AG09309 (cell line): ENCODE measurements around the gene ST7.

Source experiments
- DNase-seq: peaks from one replicate; pipeline ENCODE4 v3.0.0-alpha.2; 2010; ENCODE audit warnings: low read depth
- H3K4me3 ChIP-seq: 2 replicates; pipeline ENCODE4 v1.5.1; 2011; ENCODE audit warnings: mild to moderate bottlenecking, low read depth, low read length, moderate library complexity; ENCODE audit not compliant: control insufficient read depth
- TF ChIP-seq, protein P1 (sequence below): IDR thresholded peaks from 2 replicates; pipeline ENCODE4 v1.5.1; 2011; ENCODE audit warnings: mild to moderate bottlenecking, low read depth, low read length, inconsistent platforms; ENCODE audit not compliant: insufficient read depth, control insufficient read depth; ENCODE audit errors: missing control alignments

The ST7 gene

DNA sequence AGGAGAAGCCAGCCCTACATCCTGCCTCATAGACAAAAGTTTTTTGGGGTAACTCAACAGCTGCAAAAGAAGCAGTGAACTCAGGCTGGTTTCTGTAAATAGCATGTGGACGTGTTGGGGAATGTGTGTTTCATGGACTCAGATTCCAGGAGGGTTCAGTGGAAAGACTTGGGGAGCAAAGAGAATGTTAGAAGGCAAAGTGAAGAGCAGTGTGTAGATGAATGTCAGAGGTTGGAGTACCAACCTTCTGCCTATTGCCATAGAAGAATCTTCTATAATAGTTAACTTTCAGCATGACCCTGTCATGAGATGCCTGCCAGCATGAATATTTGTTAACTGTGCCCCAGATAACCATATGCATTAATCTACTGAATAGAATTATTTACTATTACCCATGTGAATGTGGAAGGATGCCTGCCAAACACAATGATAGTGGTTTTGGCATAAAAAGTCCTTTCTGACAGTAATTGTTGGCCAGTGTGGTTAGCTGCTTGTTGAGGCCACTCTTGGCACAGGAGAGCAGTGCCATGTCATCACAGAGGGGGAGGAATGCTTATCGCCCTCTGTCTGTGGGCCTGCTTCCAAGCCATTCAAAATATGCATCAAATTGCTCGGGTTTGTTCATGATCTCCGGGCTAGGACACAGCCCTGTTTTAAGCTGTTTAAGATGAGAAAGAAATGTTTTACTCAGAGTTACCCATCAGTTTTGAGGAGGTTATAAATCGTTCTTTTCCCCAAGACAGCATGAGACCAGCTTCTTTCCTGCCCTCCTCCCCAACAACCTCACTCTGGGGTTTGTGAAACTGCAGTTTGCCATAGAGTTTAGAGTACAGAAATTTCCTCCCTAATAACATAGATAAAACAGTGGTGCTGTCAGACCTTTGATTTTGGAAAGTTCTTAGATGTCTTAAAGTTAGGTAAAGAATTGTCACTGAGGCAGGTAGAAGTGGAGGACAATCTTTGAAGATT lies 204.2 kb downstream of the ST7 start:
- no peak overlapping the region for H3K4me3 ChIP-seq
- TF ChIP-seq, protein P1, sequence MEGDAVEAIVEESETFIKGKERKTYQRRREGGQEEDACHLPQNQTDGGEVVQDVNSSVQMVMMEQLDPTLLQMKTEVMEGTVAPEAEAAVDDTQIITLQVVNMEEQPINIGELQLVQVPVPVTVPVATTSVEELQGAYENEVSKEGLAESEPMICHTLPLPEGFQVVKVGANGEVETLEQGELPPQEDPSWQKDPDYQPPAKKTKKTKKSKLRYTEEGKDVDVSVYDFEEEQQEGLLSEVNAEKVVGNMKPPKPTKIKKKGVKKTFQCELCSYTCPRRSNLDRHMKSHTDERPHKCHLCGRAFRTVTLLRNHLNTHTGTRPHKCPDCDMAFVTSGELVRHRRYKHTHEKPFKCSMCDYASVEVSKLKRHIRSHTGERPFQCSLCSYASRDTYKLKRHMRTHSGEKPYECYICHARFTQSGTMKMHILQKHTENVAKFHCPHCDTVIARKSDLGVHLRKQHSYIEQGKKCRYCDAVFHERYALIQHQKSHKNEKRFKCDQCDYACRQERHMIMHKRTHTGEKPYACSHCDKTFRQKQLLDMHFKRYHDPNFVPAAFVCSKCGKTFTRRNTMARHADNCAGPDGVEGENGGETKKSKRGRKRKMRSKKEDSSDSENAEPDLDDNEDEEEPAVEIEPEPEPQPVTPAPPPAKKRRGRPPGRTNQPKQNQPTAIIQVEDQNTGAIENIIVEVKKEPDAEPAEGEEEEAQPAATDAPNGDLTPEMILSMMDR, result peak; percentile 43
- peak; percentile 92 for DNase-seq

DNA sequence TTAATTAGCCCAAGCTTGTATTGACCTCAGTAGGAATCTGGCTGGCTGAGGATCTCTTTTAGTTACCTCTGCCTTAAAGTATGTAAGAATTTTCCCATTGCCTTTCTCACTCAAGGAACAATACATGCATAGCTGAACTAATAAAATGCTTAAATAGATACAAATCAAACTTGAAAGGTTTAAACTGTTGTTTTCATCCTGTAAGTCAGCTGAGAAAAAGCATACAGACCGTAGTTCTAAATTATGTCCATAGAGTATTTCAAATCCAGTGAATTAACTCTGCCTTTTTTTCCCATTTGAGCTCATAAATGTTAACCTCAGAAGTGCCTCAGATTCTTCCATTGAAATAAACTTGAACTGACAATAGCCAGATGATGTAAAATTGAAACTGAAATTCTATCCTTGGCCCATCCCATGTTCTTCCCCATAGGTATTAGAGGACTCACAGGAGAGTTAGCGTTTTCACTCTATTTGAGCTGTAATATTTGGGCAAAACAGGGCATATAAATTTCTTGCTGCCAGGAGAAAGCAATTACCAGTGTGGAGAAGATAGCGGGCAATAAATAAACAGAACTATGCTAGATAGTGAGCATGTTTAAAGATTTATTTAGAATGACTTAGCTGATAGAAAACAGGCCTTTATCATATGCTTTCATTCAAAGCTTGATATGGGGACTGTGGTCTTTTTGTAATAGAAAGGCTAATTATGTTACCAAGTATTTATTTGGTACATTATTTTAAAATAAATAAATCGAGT lies 205.8 kb downstream of the ST7 start:
- peak; percentile 25 for DNase-seq
- H3K4me3 ChIP-seq, result no peak overlapping the region

DNA sequence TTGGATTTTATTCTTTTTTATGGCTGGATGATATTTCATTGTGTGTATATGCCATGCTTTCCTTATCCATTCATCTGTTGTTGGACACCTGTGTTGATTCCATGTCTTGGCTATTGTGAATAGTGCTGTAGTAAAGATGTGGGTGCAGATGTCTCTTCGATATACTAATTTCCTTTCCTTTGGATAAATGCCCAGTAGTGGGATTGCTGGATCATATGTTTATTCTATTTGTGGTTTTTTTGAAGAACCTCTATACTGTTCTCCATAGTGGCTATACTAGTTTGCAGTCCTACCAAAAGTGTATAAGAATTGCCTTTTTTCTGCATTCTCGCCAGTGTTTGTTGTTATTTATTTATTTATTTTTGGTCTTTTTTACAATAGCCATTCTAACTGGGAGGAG lies 209.8 kb downstream of the ST7 start:
- TF ChIP-seq, protein P1, result no peak
- DNase-seq, result no peak
- H3K4me3 ChIP-seq, result no peak overlapping the region

More for the DNA sequence above, 205.8 kb downstream of the ST7 start:
- TF ChIP-seq, protein P1, result no peak

DNA sequence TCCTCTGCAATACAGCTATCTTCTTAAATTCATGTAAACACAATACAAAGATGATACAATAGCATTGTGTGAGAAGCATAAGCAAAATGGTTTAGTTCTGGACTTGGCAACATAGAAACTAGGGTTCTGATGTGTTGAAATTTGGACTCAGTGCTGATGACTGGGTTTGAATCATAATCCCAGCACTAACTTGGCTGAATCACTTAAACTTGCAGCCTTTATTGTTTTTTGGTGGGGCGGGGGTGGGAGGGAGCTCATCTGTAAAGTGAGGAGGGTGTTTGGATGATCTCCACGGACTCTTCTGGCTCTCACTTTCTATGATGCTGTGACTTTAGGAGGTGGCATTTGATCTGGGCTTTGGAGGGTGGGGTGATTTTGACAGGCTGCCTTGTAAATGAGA lies 211.3 kb downstream of the ST7 start:
- TF ChIP-seq, protein P1, result no peak
- H3K4me3 ChIP-seq, result no peak overlapping the region
- DNase-seq, result peak; percentile 76

DNA sequence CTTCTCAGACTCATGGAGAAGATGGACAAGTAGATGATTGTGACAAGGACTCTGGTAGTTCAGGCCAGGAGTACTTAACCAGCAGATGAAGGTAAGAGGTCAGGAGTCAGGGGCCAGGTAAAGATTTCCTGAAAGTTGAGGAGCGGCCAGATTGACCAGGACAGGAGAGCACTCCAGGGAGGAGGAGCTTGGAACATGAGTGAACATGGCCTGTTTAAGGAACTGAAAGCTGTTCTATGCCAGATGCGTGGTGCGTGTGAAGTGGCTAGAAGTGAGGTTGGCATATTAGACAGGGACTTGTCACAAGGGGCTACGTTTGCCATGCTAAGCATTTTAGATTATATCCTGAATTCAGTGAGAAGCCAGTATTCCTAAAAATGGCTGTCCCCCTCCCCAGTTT lies 212.4 kb downstream of the ST7 start:
- H3K4me3 ChIP-seq, result no peak overlapping the region
- no peak for DNase-seq
- TF ChIP-seq, protein P1, result no peak

DNA sequence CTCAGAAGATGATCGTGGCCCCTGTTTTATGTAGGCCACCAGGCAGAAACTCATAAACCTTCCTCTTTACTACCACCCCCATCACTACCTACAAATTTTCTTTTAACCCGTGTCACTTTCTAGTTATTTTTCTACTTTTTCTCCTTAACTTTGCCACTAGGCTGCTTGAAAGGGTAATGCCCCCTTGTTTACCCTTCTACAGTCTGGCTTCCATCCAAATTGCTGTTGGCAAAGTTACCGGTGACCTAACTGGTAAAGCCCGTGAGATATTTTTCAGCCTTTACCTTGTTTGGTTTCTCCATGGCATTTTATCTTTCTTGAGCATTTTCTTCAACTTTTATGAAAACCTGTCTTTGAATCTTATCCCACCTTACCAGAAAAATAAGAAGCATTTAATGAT lies 216.6 kb downstream of the ST7 start:
- H3K4me3 ChIP-seq, result no peak overlapping the region
- DNase-seq, result no peak
- TF ChIP-seq, protein P1, result no peak
